Measurements from ENCODE around the gene HOXA13. TPM values are rescaled to one million over a fixed set of nuclear protein-coding genes. Genes with fewer than 3 reads are reported as not detected.
A peak's percentile ranks its signal among the peaks of the same experiment; 100 is the strongest.

The HOXA13 gene
- polyA plus RNA-seq, 1 of the 3 experiments (the other 2 are of a cell fraction) = not detected

DNA sequence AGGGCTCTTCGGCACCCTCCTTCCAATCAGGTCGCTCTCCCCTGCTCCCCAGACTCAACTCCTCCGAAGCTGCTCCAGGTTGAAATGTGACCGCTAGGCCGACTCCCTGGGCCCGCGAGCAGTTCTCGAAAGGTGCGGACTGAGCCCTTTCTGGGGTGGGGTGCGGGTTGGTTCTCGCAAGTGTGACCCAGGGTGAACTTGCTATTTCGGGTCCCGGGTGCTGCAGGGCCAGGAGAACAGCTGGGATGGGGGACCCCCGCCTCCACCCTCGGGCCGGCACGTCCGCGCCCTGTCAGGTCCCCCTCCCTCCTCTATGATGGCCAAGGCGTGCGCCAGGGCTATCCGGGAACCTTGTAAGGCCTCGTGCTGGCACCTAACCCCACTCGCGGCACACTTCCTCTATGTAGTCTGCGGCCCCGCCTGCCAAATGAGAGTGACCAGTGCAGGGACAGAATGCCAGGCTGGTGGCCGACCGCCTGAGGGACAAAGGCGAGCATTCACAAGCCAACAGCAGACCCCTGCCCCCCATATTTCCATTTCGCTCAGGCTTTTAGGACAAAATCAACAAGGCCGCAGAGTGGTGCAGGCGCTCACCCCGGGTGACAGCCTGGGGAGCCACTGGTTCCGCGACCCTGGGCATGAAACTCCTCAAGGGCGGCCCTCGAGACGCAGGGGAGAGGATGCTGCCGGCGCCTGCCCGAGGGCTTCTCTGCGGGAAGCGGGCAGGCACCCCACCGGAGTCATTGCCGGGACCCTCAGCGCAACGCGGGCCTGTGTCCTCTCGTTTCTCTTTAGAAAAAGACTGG, 13.7 kb upstream of the HOXA13 start:
- POLR2A ChIA-PET = no interaction called here
- no peak overlapping the region for H3K4me3 ChIP-seq (ENCODE audit: low read depth in 2 of 2, low read length in 1 of 2)
- 0 out of 2 replicates have a peak, but pooled peaks have one; percentile 67 for TF ChIP-seq EZH2phosphoT487 (IDR thresholded peaks at IDR 0.05; ENCODE audit: borderline replicate concordance, low read depth)
- TF ChIP-seq, protein P1, sequence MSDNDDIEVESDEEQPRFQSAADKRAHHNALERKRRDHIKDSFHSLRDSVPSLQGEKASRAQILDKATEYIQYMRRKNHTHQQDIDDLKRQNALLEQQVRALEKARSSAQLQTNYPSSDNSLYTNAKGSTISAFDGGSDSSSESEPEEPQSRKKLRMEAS (IDR thresholded peaks at IDR 0.05; ENCODE audit: low read depth) = no peak
- no peaks in the 10 kb centered on the region for H3K79me2 ChIP-seq (ENCODE audit: insufficient read depth)
- peaks cover 0 to 14% of the 10 kb centered on the region in 2 experiments; a peak in 1 of 4 replicates for H3K4me1 ChIP-seq (ENCODE audit: control insufficient read depth in 1 of 2, insufficient read depth in 2 of 2, low read depth in 1 of 2, low read length in 1 of 2)
- peaks cover 97% of the 10 kb centered on the region for H3K27me3 ChIP-seq (ENCODE audit: insufficient read depth)
- 24% methylated on average over 39 of the region's 50 CpGs for WGBS (ENCODE audit: low lambda C conversion rate)
- CTCF ChIA-PET = interaction anchor here (1.0 to 8.7 kb wide), 6 partner anchors 11 to 360 kb away, joined by 3 to 81 read pairs (median 40); no protein-coding TSS in a partner anchor
- no peaks in the 10 kb centered on the region for H3K36me3 ChIP-seq (replicated peaks in 1 of 2; ENCODE audit: control insufficient read depth in 1 of 2, insufficient read depth in 2 of 2, low read length in 1 of 2)
- no peaks in the 10 kb centered on the region; the same call in 1 of the 2 replicates for H4K20me1 ChIP-seq (ENCODE audit: insufficient read depth)
- H3K9ac ChIP-seq = no peak overlapping the region
- no peak overlapping the region for H3K27ac ChIP-seq (ENCODE audit: low read depth in 2 of 2, low read length in 1 of 2)
- no peaks in the 10 kb centered on the region for H3K9me3 ChIP-seq
- H2AFZ ChIP-seq (ENCODE audit: low read depth) = no peak overlapping the region
- H3F3A ChIP-seq (replicated peaks; ENCODE audit: insufficient read depth) = no peaks in the 10 kb centered on the region
- no peak overlapping the region for H3K4me2 ChIP-seq
- DNase-seq = no peak
- H3K9me2 ChIP-seq = no peaks in the 10 kb centered on the region

DNA sequence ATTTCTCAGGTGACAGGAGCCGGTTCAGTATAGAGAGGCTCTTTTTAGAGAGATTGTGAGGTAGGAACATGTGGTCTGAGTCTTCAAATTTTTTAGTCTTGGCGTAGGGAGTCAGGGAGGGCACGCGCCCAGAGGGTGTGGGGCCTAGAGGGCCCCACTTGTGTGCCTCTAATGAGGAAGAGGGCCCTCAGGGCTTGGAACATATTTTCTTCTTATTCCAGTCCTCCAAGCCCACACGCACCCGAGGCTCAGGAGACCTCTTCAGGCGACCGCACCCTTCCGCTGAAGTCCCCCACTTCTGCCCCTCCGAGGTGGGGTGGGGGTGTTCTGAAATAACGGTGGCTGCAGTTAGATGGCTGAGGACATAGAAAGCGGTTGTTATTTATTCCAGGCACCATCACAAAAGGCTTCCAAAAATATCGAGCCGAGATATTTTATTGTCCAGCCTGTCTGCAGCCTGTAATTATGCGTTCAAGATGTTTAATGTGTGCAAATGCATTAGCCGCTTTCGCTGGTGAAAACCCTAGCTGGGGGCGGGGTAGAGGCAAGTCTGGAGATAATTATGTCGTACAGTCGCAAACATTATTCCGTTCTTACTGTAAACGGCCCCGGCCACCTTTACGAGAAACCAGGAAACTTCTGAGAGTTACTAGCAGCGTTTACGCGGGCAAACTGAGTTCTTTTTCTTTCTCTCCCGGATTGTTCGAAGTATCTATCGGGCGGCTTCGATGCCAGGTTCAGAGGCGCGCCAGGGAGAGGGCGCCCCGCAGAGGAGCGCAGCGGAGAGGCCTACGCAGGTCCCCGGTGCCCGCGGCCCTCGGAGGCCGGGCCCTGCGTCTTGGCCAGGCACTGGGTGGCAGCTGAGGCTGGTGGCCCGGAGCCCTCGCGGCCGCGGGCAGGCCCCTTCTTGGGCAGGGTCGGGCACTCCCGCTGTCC, 12.9 kb upstream of the HOXA13 start:
- 0 out of 4 replicates have a peak overlapping the region, but pooled peaks of 1 of the 2 experiments have one; percentile 0 for H3K4me3 ChIP-seq (ENCODE audit: low read depth in 2 of 2, low read length in 1 of 2)
- DNase-seq = peak; percentile 67
- peak overlapping the region; percentile 17; the same call in 1 of the 2 replicates for H3K4me2 ChIP-seq
- peaks cover 0 to 14% of the 10 kb centered on the region in 2 experiments; a peak in 1 of 4 replicates for H3K4me1 ChIP-seq (ENCODE audit: control insufficient read depth in 1 of 2, insufficient read depth in 2 of 2, low read depth in 1 of 2, low read length in 1 of 2)
- H3K36me3 ChIP-seq (replicated peaks in 1 of 2; ENCODE audit: control insufficient read depth in 1 of 2, insufficient read depth in 2 of 2, low read length in 1 of 2) = no peaks in the 10 kb centered on the region
- TF ChIP-seq CTCF (IDR thresholded peaks at IDR 0.05) = 0 out of 2 replicates have a peak, but pooled peaks have one; percentile 12
- 0 out of 2 replicates have a peak, but pooled peaks have one; percentile 45 for TF ChIP-seq EZH2phosphoT487 (IDR thresholded peaks at IDR 0.05; ENCODE audit: borderline replicate concordance, low read depth)
- no peak for TF ChIP-seq NRF1 (IDR thresholded peaks at IDR 0.05; ENCODE audit: low read depth, low read length)
- no peak overlapping the region for H3K27ac ChIP-seq (ENCODE audit: low read depth in 2 of 2, low read length in 1 of 2)
- H4K20me1 ChIP-seq (ENCODE audit: insufficient read depth) = no peaks in the 10 kb centered on the region; the same call in 1 of the 2 replicates
- H3K79me2 ChIP-seq (ENCODE audit: insufficient read depth) = no peaks in the 10 kb centered on the region
- ChIA-PET CTCF (interaction anchor here (1.0 to 8.7 kb wide), 11 partner anchors 10 to 865 kb away, joined by 3 to 81 read pairs (median 10); no protein-coding TSS in a partner anchor), POLR2A (no interaction called here)
- H3K27me3 ChIP-seq (ENCODE audit: insufficient read depth) = peaks cover 97% of the 10 kb centered on the region
- H3K9ac ChIP-seq = no peak overlapping the region
- no peaks in the 10 kb centered on the region for H3K9me3 ChIP-seq
- no peaks in the 10 kb centered on the region for H3K9me2 ChIP-seq
- WGBS (ENCODE audit: low lambda C conversion rate) = 17% methylated on average over 36 of the region's 52 CpGs
- H2AFZ ChIP-seq (ENCODE audit: low read depth) = no peak overlapping the region
- H3F3A ChIP-seq (replicated peaks; ENCODE audit: insufficient read depth) = no peaks in the 10 kb centered on the region

Measured in SK-N-SH (cell line).